ENCODE results near the gene CNIH3. TPM values are rescaled to one million over a fixed set of nuclear protein-coding genes. Genes with fewer than 3 reads are reported as not detected.

Gene CNIH3
- total RNA-seq, 1 donor from 2014 or later = not detected

GRCh38 chr1:224749916-224750315 lies 133.8 kb downstream of the CNIH3 start:
- H3K4me1 ChIP-seq = no peaks in the 10 kb centered on the region
- no peak overlapping the region for H3K4me3 ChIP-seq
- no peak for TF ChIP-seq CTCF (IDR thresholded peaks at IDR 0.05)
- no peaks in the 10 kb centered on the region for H3K27me3 ChIP-seq
- no peak overlapping the region for H3K27ac ChIP-seq
- DNase-seq (ENCODE audit: low spot score in 2 of 2) = no peak
- no peaks in the 10 kb centered on the region for H3K36me3 ChIP-seq
- H3K9me3 ChIP-seq = no peaks in the 10 kb centered on the region
- intact Hi-C loops (cut with DNase I) = no loop called here

- no peak for TF ChIP-seq CTCF (IDR thresholded peaks at IDR 0.05)
- H3K4me3 ChIP-seq = no peak overlapping the region
- DNase-seq (ENCODE audit: low spot score in 2 of 2) = peak in 1 of 2 donors; percentile 19
- H3K4me1 ChIP-seq = no peaks in the 10 kb centered on the region
- no peaks in the 10 kb centered on the region for H3K27me3 ChIP-seq
- no peak overlapping the region for H3K27ac ChIP-seq
- H3K9me3 ChIP-seq = no peaks in the 10 kb centered on the region
- intact Hi-C loops (cut with DNase I) = no loop called here
- no peaks in the 10 kb centered on the region for H3K36me3 ChIP-seq
Observed at GRCh38 chr1:224751624-224752311, 135.7 kb downstream of the CNIH3 start.

GRCh38 chr1:224753491-224753890 lies 137.4 kb downstream of the CNIH3 start:
- H3K27ac ChIP-seq = no peak overlapping the region
- intact Hi-C loops (cut with DNase I) = no loop called here
- H3K4me3 ChIP-seq = no peak overlapping the region
- peaks cover 0 to 3% of the 10 kb centered on the region in 2 donors for H3K9me3 ChIP-seq
- no peaks in the 10 kb centered on the region for H3K27me3 ChIP-seq
- peak in 1 of 2 donors; percentile 3 for DNase-seq (ENCODE audit: low spot score in 2 of 2)
- no peaks in the 10 kb centered on the region for H3K36me3 ChIP-seq
- no peak for TF ChIP-seq CTCF (IDR thresholded peaks at IDR 0.05)
- H3K4me1 ChIP-seq = no peaks in the 10 kb centered on the region

GRCh38 chr1:224755586-224755985 lies 139.5 kb downstream of the CNIH3 start:
- Histone ChIP-seq H3K4me1 (no peaks in the 10 kb centered on the region), H3K27ac (no peak overlapping the region), H3K4me3 (no peak overlapping the region), H3K27me3 (no peaks in the 10 kb centered on the region), H3K9me3 (peaks cover 0 to 12% of the 10 kb centered on the region in 2 donors), H3K36me3 (no peaks in the 10 kb centered on the region)
- no peak for TF ChIP-seq CTCF (IDR thresholded peaks at IDR 0.05)
- DNase-seq (ENCODE audit: low spot score in 2 of 2) = peak in 1 of 2 donors; percentile 43
- intact Hi-C loops (cut with DNase I) = no loop called here

GRCh38 chr1:224757508-224757907 lies 141.4 kb downstream of the CNIH3 start:
- H3K27me3 ChIP-seq = no peaks in the 10 kb centered on the region
- intact Hi-C loops (cut with DNase I) = no loop called here
- H3K27ac ChIP-seq = no peak overlapping the region
- peaks cover 0 to 12% of the 10 kb centered on the region in 2 donors for H3K9me3 ChIP-seq
- no peak overlapping the region for H3K4me3 ChIP-seq
- no peaks in the 10 kb centered on the region for H3K4me1 ChIP-seq
- H3K36me3 ChIP-seq = no peaks in the 10 kb centered on the region
- no peak for DNase-seq (ENCODE audit: low spot score in 2 of 2)
- no peak for TF ChIP-seq CTCF (IDR thresholded peaks at IDR 0.05)

Data from ascending aorta (tissue), 2 donors.